H9 (cell line): Measurements from ENCODE around the gene MEIS2. TPM values are rescaled to one million over a fixed set of nuclear protein-coding genes. Genes with fewer than 3 reads are reported as not detected.

Source experiments
- DNase-seq: peaks from one replicate; pipeline ENCODE4 v3.0.0-alpha.2; 2017
- H2AFZ ChIP-seq: one replicate; pipeline ENCODE4 v1.6.1; 2013; ENCODE audit warnings: mild to moderate bottlenecking, low read length, control low read depth, moderate library complexity
- H2AK5ac ChIP-seq: 2 replicates; pipeline ENCODE4 v1.6.1; 2013; ENCODE audit warnings: low read length, control low read depth, mixed read lengths; ENCODE audit not compliant: insufficient read length
- H2BK120ac ChIP-seq: one replicate; pipeline ENCODE4 v1.6.1; 2013; ENCODE audit warnings: low read depth, mild to moderate bottlenecking, low read length, control low read depth, inconsistent platforms; ENCODE audit not compliant: poor library complexity, severe bottlenecking
- H2BK12ac ChIP-seq: 2 replicates; pipeline ENCODE4 v1.6.1; 2013; ENCODE audit warnings: low read length, control low read depth, mixed read lengths, low read depth; ENCODE audit not compliant: insufficient read length
- H2BK15ac ChIP-seq: 2 replicates; pipeline ENCODE4 v1.6.1; 2013; ENCODE audit warnings: low read depth, low read length, control low read depth
- H2BK20ac ChIP-seq: one replicate; pipeline ENCODE4 v1.6.1; 2013; ENCODE audit warnings: low read depth, mild to moderate bottlenecking, low read length, control low read depth, inconsistent platforms; ENCODE audit not compliant: poor library complexity, severe bottlenecking
- H2BK5ac ChIP-seq: 2 replicates; pipeline ENCODE4 v1.6.1; 2013; ENCODE audit warnings: low read length, control low read depth, mixed read lengths; ENCODE audit not compliant: insufficient read length
- H3K14ac ChIP-seq: 2 replicates; pipeline ENCODE4 v1.6.1; 2013; ENCODE audit warnings: low read length, control low read depth; ENCODE audit not compliant: insufficient read depth
- H3K18ac ChIP-seq: 2 replicates; pipeline ENCODE4 v1.6.1; 2013; ENCODE audit warnings: low read depth, mild to moderate bottlenecking, mixed read lengths, low read length, control low read depth; ENCODE audit not compliant: insufficient read length
- H3K23ac ChIP-seq: 2 replicates; pipeline ENCODE4 v1.6.1; 2013; ENCODE audit warnings: low read length, control low read depth, mixed read lengths, low read depth; ENCODE audit not compliant: insufficient read length
- H3K23me2 ChIP-seq: 2 replicates; pipeline ENCODE4 v1.6.1; 2013; ENCODE audit warnings: low read depth, mild to moderate bottlenecking, mixed read lengths, low read length, control low read depth; ENCODE audit not compliant: insufficient read length, poor library complexity, severe bottlenecking
- H3K27ac ChIP-seq: 2 replicates; pipeline ENCODE4 v1.5.1; 2013; ENCODE audit warnings: low read length, control low read depth, mixed read lengths, low read depth; ENCODE audit not compliant: insufficient read length
- H3K27me3 ChIP-seq: 2 replicates; pipeline ENCODE4 v1.6.1; 2013; ENCODE audit warnings: low read length, control low read depth, inconsistent platforms; ENCODE audit not compliant: insufficient read depth
- H3K4ac ChIP-seq: 2 replicates; pipeline ENCODE4 v1.6.1; 2013; ENCODE audit warnings: low read depth, mild to moderate bottlenecking, control low read depth, inconsistent platforms, low read length, moderate library complexity
- H3K4me1 ChIP-seq: 2 replicates; pipeline ENCODE4 v1.6.1; 2013; ENCODE audit warnings: low read length, control low read depth, inconsistent platforms; ENCODE audit not compliant: insufficient read depth
- H3K4me2 ChIP-seq: 2 replicates; pipeline ENCODE4 v1.6.1; 2013; ENCODE audit warnings: low read length, control low read depth, mixed read lengths; ENCODE audit not compliant: insufficient read length, insufficient read depth
- H3K56ac ChIP-seq: 2 replicates; pipeline ENCODE4 v1.6.1; 2013; ENCODE audit warnings: low read depth, mild to moderate bottlenecking, mixed read lengths, low read length, control low read depth; ENCODE audit not compliant: insufficient read length
- H3K79me1 ChIP-seq: 2 replicates; pipeline ENCODE4 v1.6.1; 2013; ENCODE audit warnings: low read depth, mild to moderate bottlenecking, moderate library complexity, low read length, control low read depth, inconsistent platforms; ENCODE audit not compliant: insufficient read depth, poor library complexity, severe bottlenecking
- H3K79me2 ChIP-seq: 2 replicates; pipeline ENCODE4 v1.6.1; 2013; ENCODE audit warnings: low read length, control low read depth, inconsistent platforms; ENCODE audit not compliant: insufficient read depth
- H3K9ac ChIP-seq: 2 replicates; pipeline ENCODE4 v1.6.1; 2013; ENCODE audit warnings: low read length, control low read depth, mixed read lengths; ENCODE audit not compliant: insufficient read length; ENCODE audit errors: extremely low read depth
- H3K9me3 ChIP-seq: one replicate; pipeline ENCODE4 v1.6.1; 2013; ENCODE audit warnings: low read depth, low read length, inconsistent platforms; ENCODE audit not compliant: control insufficient read depth
- H3T11ph ChIP-seq: one replicate; pipeline ENCODE4 v1.6.1; 2013; ENCODE audit warnings: mild to moderate bottlenecking, low read length, control low read depth, inconsistent platforms
- H4K20me1 ChIP-seq: one replicate; pipeline ENCODE4 v1.6.1; 2013; ENCODE audit not compliant: control insufficient read depth, insufficient read length, insufficient read depth
- H4K5ac ChIP-seq: 2 replicates; pipeline ENCODE4 v1.6.1; 2013; ENCODE audit warnings: low read depth, mild to moderate bottlenecking, mixed read lengths, low read length, control low read depth; ENCODE audit not compliant: insufficient read length
- H4K8ac ChIP-seq: replicated peaks from 2 replicates; pipeline ENCODE4 v1.6.1; 2013; ENCODE audit warnings: low read length, control low read depth, mixed read lengths, low read depth; ENCODE audit not compliant: insufficient read length
- H4K91ac ChIP-seq: 2 replicates; pipeline ENCODE4 v1.6.1; 2013; ENCODE audit warnings: low read depth, mild to moderate bottlenecking, moderate library complexity, mixed read lengths, low read length, control low read depth; ENCODE audit not compliant: insufficient read length
- H3K27ac Mint-ChIP-seq, 3 experiments: 2 replicates in 2 of 3; 3 replicates in 1 of 3; pipeline ENCODE4 v1.8.0; 2020 to 2021; ENCODE audit warnings: mixed read lengths in 3 of 3, mild to moderate bottlenecking in 1 of 3, moderate library complexity in 1 of 3
- H3K27me3 Mint-ChIP-seq: 2 replicates; pipeline ENCODE4 v1.8.0; 2021; ENCODE audit warnings: low read depth, mild to moderate bottlenecking, moderate library complexity, mixed read lengths
- H3K36me3 Mint-ChIP-seq, 3 experiments: 2 replicates in 2 of 3; 3 replicates in 1 of 3; pipeline ENCODE4 v1.8.0; 2020 to 2021; ENCODE audit warnings: low read depth in 3 of 3, mixed read lengths in 3 of 3; ENCODE audit not compliant: insufficient read depth in 1 of 3
- H3K4me1 Mint-ChIP-seq, 2 experiments: 2 replicates each; pipeline ENCODE4 v1.8.0; 2020; ENCODE audit warnings: mixed read lengths in 2 of 2
- H3K4me3 Mint-ChIP-seq, 2 experiments: 2 replicates in 1 of 2; 3 replicates in 1 of 2; pipeline ENCODE4 v1.8.0; 2020 to 2021; ENCODE audit warnings: mild to moderate bottlenecking in 2 of 2, mixed read lengths in 2 of 2, moderate library complexity in 1 of 2
- H3K9me3 Mint-ChIP-seq, 2 experiments: 2 replicates in 1 of 2; 3 replicates in 1 of 2; pipeline ENCODE4 v1.8.0; 2020; ENCODE audit warnings: mild to moderate bottlenecking in 2 of 2, mixed read lengths in 2 of 2, moderate library complexity in 1 of 2
- total RNA-seq: library from RNA; stranded (reverse); gene quantifications from 2 replicates; pipeline ENCODE4 v1.2.1, GENCODE V29; 2021
- TF ChIP-seq, protein P1 (sequence below): fragments of 200-600 bp; sonication (generic); conservative IDR thresholded peaks from 3 replicates; pipeline ENCODE4 v1.8.0; 2021; ENCODE audit warnings: antibody characterized with exemption, mild to moderate bottlenecking

MEIS2 gene
- total RNA-seq, 1 experiment from 2014 or later = 0.35 TPM

DNA sequence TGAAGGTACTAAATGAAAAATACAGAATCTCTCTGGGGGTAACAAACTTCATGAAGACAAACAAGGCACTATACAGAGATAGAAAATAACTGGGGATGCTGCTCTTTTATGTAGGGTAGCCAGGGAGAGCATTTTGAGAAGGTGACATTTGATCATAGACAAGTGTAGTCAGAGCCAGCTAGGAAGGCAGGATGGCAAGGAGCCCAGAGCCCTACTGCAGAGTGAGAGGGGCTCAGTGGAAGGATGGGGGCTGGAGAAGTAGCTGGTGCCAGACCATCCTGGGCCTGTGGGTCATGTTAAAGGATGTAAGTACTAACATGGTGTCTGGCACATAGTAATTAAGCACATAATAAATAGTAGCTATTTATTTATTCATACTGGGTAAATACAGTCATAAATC lies 133.6 kb downstream of the MEIS2 start:
- Mint-ChIP-seq H3K4me3 (no peak overlapping the region), H3K27me3 (no peaks in the 10 kb centered on the region), H3K4me1 (no peaks in the 10 kb centered on the region), H3K9me3 (no peaks in the 10 kb centered on the region), H3K36me3 (no peaks in the 10 kb centered on the region), H3K27ac (no peak overlapping the region)
- TF ChIP-seq, protein P1, sequence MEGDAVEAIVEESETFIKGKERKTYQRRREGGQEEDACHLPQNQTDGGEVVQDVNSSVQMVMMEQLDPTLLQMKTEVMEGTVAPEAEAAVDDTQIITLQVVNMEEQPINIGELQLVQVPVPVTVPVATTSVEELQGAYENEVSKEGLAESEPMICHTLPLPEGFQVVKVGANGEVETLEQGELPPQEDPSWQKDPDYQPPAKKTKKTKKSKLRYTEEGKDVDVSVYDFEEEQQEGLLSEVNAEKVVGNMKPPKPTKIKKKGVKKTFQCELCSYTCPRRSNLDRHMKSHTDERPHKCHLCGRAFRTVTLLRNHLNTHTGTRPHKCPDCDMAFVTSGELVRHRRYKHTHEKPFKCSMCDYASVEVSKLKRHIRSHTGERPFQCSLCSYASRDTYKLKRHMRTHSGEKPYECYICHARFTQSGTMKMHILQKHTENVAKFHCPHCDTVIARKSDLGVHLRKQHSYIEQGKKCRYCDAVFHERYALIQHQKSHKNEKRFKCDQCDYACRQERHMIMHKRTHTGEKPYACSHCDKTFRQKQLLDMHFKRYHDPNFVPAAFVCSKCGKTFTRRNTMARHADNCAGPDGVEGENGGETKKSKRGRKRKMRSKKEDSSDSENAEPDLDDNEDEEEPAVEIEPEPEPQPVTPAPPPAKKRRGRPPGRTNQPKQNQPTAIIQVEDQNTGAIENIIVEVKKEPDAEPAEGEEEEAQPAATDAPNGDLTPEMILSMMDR = no peak
- no peak overlapping the region for H2AFZ ChIP-seq
- H3K79me1 ChIP-seq = no peaks in the 10 kb centered on the region
- no peak overlapping the region for H4K5ac ChIP-seq
- no peak overlapping the region for H3K4me2 ChIP-seq
- H3K27ac ChIP-seq = no peak overlapping the region
- H3K56ac ChIP-seq = no peak overlapping the region
- no peak overlapping the region for H3K9ac ChIP-seq
- H2BK20ac ChIP-seq = no peak overlapping the region
- no peak overlapping the region for H2AK5ac ChIP-seq
- H4K91ac ChIP-seq = no peak overlapping the region
- no peaks in the 10 kb centered on the region for H3K9me3 ChIP-seq
- H3K4me1 ChIP-seq = no peaks in the 10 kb centered on the region
- no peak overlapping the region for H2BK15ac ChIP-seq
- no peak overlapping the region for H4K8ac ChIP-seq
- no peak overlapping the region for H2BK120ac ChIP-seq
- no peak overlapping the region for H3K23ac ChIP-seq
- no peaks in the 10 kb centered on the region for H4K20me1 ChIP-seq
- H3K14ac ChIP-seq = no peak overlapping the region
- H3K27me3 ChIP-seq = no peaks in the 10 kb centered on the region
- no peaks in the 10 kb centered on the region for H3K79me2 ChIP-seq
- no peak overlapping the region for H3T11ph ChIP-seq
- H3K23me2 ChIP-seq = no peaks in the 10 kb centered on the region
- H3K4ac ChIP-seq = no peak overlapping the region
- H2BK12ac ChIP-seq = no peak overlapping the region
- no peak for DNase-seq
- no peak overlapping the region for H3K18ac ChIP-seq
- no peak overlapping the region for H2BK5ac ChIP-seq
